Effector CD4-positive, alpha-beta T cell (primary cell): Measurements from ENCODE around the gene SLC8A1.

Experiments
- DNase-seq: peaks from one replicate; pipeline ENCODE4 v3.0.0-alpha.2; 2020

Gene SLC8A1

GRCh38 chr2:40261042-40261441 is 190.8 kb downstream of the SLC8A1 start:
- no peak for DNase-seq

GRCh38 chr2:40260437-40260836 is 191.5 kb downstream of the SLC8A1 start:
- DNase-seq: no peak

GRCh38 chr2:40259900-40260299 is 192.0 kb downstream of the SLC8A1 start:
- DNase-seq: no peak

- no peak for DNase-seq
These were observed 193.8 kb downstream of the SLC8A1 start for GRCh38 chr2:40258135-40258457.

- DNase-seq: no peak
These were observed 194.4 kb downstream of the SLC8A1 start for GRCh38 chr2:40257340-40258134.

GRCh38 chr2:40256649-40257048 is 195.2 kb downstream of the SLC8A1 start:
- no peak for DNase-seq

GRCh38 chr2:40256008-40256407 is 195.9 kb downstream of the SLC8A1 start:
- DNase-seq: no peak

GRCh38 chr2:40255103-40255502 is 196.8 kb downstream of the SLC8A1 start:
- DNase-seq: no peak

GRCh38 chr2:40254611-40255010 is 197.3 kb downstream of the SLC8A1 start:
- DNase-seq: no peak

- DNase-seq: no peak
These were observed 200.8 kb downstream of the SLC8A1 start for GRCh38 chr2:40251137-40251536.

GRCh38 chr2:40249577-40249976 is 202.3 kb downstream of the SLC8A1 start:
- DNase-seq: no peak

- DNase-seq: no peak
These were observed 203.6 kb downstream of the SLC8A1 start for GRCh38 chr2:40248294-40248693.

GRCh38 chr2:40244675-40245074 is 207.2 kb downstream of the SLC8A1 start:
- no peak for DNase-seq

- DNase-seq: no peak
These were observed 207.6 kb downstream of the SLC8A1 start for GRCh38 chr2:40244251-40244650.

- no peak for DNase-seq
These were observed 208.2 kb downstream of the SLC8A1 start for GRCh38 chr2:40243581-40244187.

GRCh38 chr2:40242315-40242714 is 209.6 kb downstream of the SLC8A1 start:
- no peak for DNase-seq

- no peak for DNase-seq
These were observed 211.8 kb downstream of the SLC8A1 start for GRCh38 chr2:40240070-40240469.

GRCh38 chr2:40230707-40231432 is 221.0 kb downstream of the SLC8A1 start:
- DNase-seq: no peak

GRCh38 chr2:40230186-40230585 is 221.7 kb downstream of the SLC8A1 start:
- no peak for DNase-seq

- DNase-seq: no peak
These were observed 223.6 kb downstream of the SLC8A1 start for GRCh38 chr2:40228310-40228709.

GRCh38 chr2:40227210-40227609 is 224.7 kb downstream of the SLC8A1 start:
- no peak for DNase-seq

- DNase-seq: no peak
These were observed 225.3 kb downstream of the SLC8A1 start for GRCh38 chr2:40226637-40227036.

GRCh38 chr2:40225670-40226210 is 226.2 kb downstream of the SLC8A1 start:
- no peak for DNase-seq

GRCh38 chr2:40224318-40224717 is 227.6 kb downstream of the SLC8A1 start:
- no peak for DNase-seq
